Spleen (tissue), 7 donors: Measurements from ENCODE around the gene RPUSD1.
A peak's percentile ranks its signal among the peaks of the same experiment; 100 is the strongest.

ENCODE experiments used
- CTCF ChIP-seq, 11 experiments: fragments of 200-600 bp in 7 of 11; fragments of 450-650 bp in 4 of 11; sonication (generic) in 4 of 11; IDR thresholded peaks in 8 of 11; conservative IDR thresholded peaks in 3 of 11; 1 replicate in 7 of 11; 2 replicates in 4 of 11; pipeline versions ENCODE4 v1.4.0 to v1.8.0; 2016 to 2021; ENCODE audit warnings: antibody characterized with exemption in 11 of 11, inconsistent platforms in 4 of 11, mild to moderate bottlenecking in 1 of 11
- POLR2A ChIP-seq, 3 donors: fragments of 450-650 bp; IDR thresholded peaks; one replicate each; pipeline ENCODE4 v1.5.1; 2017; ENCODE audit warnings: antibody characterized with exemption in 3 of 3, mild to moderate bottlenecking in 1 of 3
- donor health status: DM: no; HTN: no; CAD: no; lungs with moderate emphysema.
- donor health status: DM: no; HTN: no; CAD: no.
- donor health status: DM: no; HTN: no; CAD: no.

GRCh38 chr16:807347-808084 lies 19.3 kb upstream of the RPUSD1 start:
- TF ChIP-seq POLR2A (IDR thresholded peaks at IDR 0.05): peak in 1 of 3 donors; percentile 60
- TF ChIP-seq CTCF (IDR thresholded peaks at IDR 0.05 in 8 of 11, conservative IDR thresholded peaks at IDR 0.05 in 3 of 11): peak in 2 of 11 experiments; percentile 9 to 14
